Right kidney (tissue), 1 donor: Measurements from ENCODE around the gene GPR87.

ENCODE experiments used
- DNase-seq: peaks from one replicate; pipeline ENCODE4 v3.0.0-alpha.2; 2016

Gene GPR87

GRCh38 chr3:151315846-151316245 is 774 bp downstream of the GPR87 start:
- DNase-seq = no peak

- no peak for DNase-seq
These were observed 1.5 kb downstream of the GPR87 start for GRCh38 chr3:151315136-151315535.

GRCh38 chr3:151314593-151314992 is 2.0 kb downstream of the GPR87 start:
- no peak for DNase-seq

- no peak for DNase-seq
These were observed 2.5 kb downstream of the GPR87 start for GRCh38 chr3:151314137-151314536.

- no peak for DNase-seq
These were observed 3.6 kb downstream of the GPR87 start for GRCh38 chr3:151312972-151313371.

- no peak for DNase-seq
These were observed 7.1 kb downstream of the GPR87 start for GRCh38 chr3:151309566-151309965.

- no peak for DNase-seq
These were observed 8.8 kb downstream of the GPR87 start for GRCh38 chr3:151307583-151308488.

GRCh38 chr3:151307131-151307530 is 9.5 kb downstream of the GPR87 start:
- DNase-seq = no peak

GRCh38 chr3:151306168-151306810 is 10.3 kb downstream of the GPR87 start:
- DNase-seq = no peak

GRCh38 chr3:151305775-151306151 is 10.9 kb downstream of the GPR87 start:
- DNase-seq = no peak

- DNase-seq = no peak
These were observed 11.4 kb downstream of the GPR87 start for GRCh38 chr3:151305060-151305774.

- DNase-seq = no peak
These were observed 12.9 kb downstream of the GPR87 start for GRCh38 chr3:151303751-151304150.

- DNase-seq = no peak
These were observed 14.8 kb downstream of the GPR87 start for GRCh38 chr3:151301787-151302186.

GRCh38 chr3:151300539-151300938 is 16.1 kb downstream of the GPR87 start:
- no peak for DNase-seq

GRCh38 chr3:151299006-151299405 is 17.6 kb downstream of the GPR87 start:
- no peak for DNase-seq

- DNase-seq = no peak
These were observed 19.2 kb downstream of the GPR87 start for GRCh38 chr3:151297429-151297828.

GRCh38 chr3:151296226-151296625 is 20.4 kb downstream of the GPR87 start:
- DNase-seq = no peak

GRCh38 chr3:151293127-151293526 is 23.5 kb downstream of the GPR87 start:
- DNase-seq = no peak

- DNase-seq = no peak
These were observed 25.9 kb downstream of the GPR87 start for GRCh38 chr3:151290673-151291072.

GRCh38 chr3:151289445-151289844 is 27.2 kb downstream of the GPR87 start:
- no peak for DNase-seq

GRCh38 chr3:151285940-151286339 is 30.7 kb downstream of the GPR87 start:
- no peak for DNase-seq

GRCh38 chr3:151283907-151284461 is 32.6 kb downstream of the GPR87 start:
- no peak for DNase-seq

GRCh38 chr3:151283387-151283786 is 33.2 kb downstream of the GPR87 start:
- no peak for DNase-seq
